ENCODE results near the gene PTPRT. TPM values are rescaled to one million over a fixed set of nuclear protein-coding genes. Genes with fewer than 3 reads are reported as not detected.

Gene PTPRT
- total RNA-seq, 1 experiment from 2014 or later = 0.13 TPM

GRCh38 chr20:43187476-43188233, 2.1 kb downstream of the PTPRT start:
- H3K4me2 ChIP-seq (ENCODE audit: insufficient read depth, insufficient read length, low read length) = peak overlapping the region; percentile 68
- no peak overlapping the region for H2BK20ac ChIP-seq (ENCODE audit: low read depth, low read length, poor library complexity, severe bottlenecking)
- DNase-seq = peak; percentile 78
- no peak overlapping the region for H3K27ac Mint-ChIP-seq
- H3K4ac ChIP-seq (ENCODE audit: low read depth, low read length) = no peak overlapping the region
- peaks cover 19% of the 10 kb centered on the region for H3K23me2 ChIP-seq (ENCODE audit: insufficient read length, low read depth, low read length, poor library complexity, severe bottlenecking)
- H3K14ac ChIP-seq (ENCODE audit: insufficient read depth, low read length) = no peak overlapping the region
- no peak overlapping the region for H2AFZ ChIP-seq (ENCODE audit: low read length)
- peak; percentile 99 for TF ChIP-seq CTCF (conservative IDR thresholded peaks at IDR 0.05)
- H3K27me3 Mint-ChIP-seq (ENCODE audit: low read depth) = peaks cover 84% of the 10 kb centered on the region
- H4K91ac ChIP-seq (ENCODE audit: insufficient read length, low read depth, low read length) = no peak overlapping the region
- peaks cover 27% of the 10 kb centered on the region for H3K27me3 ChIP-seq (ENCODE audit: insufficient read depth, low read length)
- H3K79me2 ChIP-seq (ENCODE audit: insufficient read depth, low read length) = no peaks in the 10 kb centered on the region
- no peak overlapping the region for H3K18ac ChIP-seq (ENCODE audit: insufficient read length, low read depth, low read length)
- H2BK120ac ChIP-seq (ENCODE audit: low read depth, low read length, poor library complexity, severe bottlenecking) = no peak overlapping the region
- H3K4me3 Mint-ChIP-seq = peak overlapping the region; percentile 64 to 78
- no peak overlapping the region for H3K27ac ChIP-seq (ENCODE audit: insufficient read length, low read depth, low read length)
- no peak overlapping the region for H4K8ac ChIP-seq (replicated peaks; ENCODE audit: insufficient read length, low read depth, low read length)
- H3K9me3 Mint-ChIP-seq = no peaks in the 10 kb centered on the region; a peak in 1 of 5 replicates
- no peak overlapping the region for H2BK12ac ChIP-seq (ENCODE audit: insufficient read length, low read depth, low read length)
- no peaks in the 10 kb centered on the region for H3K79me1 ChIP-seq (ENCODE audit: insufficient read depth, low read depth, low read length, poor library complexity, severe bottlenecking)
- no peak overlapping the region for H2BK5ac ChIP-seq (ENCODE audit: insufficient read length, low read length)
- H3K23ac ChIP-seq (ENCODE audit: insufficient read length, low read depth, low read length) = no peak overlapping the region
- no peak overlapping the region for H3T11ph ChIP-seq (ENCODE audit: low read length)
- no peak overlapping the region for H4K5ac ChIP-seq (ENCODE audit: insufficient read length, low read depth, low read length)
- no peak overlapping the region for H3K9ac ChIP-seq (ENCODE audit: extremely low read depth, insufficient read length, low read length)
- H3K56ac ChIP-seq (ENCODE audit: insufficient read length, low read depth, low read length) = no peak overlapping the region
- H4K20me1 ChIP-seq (ENCODE audit: control insufficient read depth, insufficient read depth, insufficient read length) = no peaks in the 10 kb centered on the region
- peaks cover 12 to 24% of the 10 kb centered on the region in 2 experiments for H3K4me1 Mint-ChIP-seq
- no peak overlapping the region for H2BK15ac ChIP-seq (ENCODE audit: low read depth, low read length)
- WGBS (ENCODE audit: extremely low coverage, insufficient read length, low lambda C conversion rate) = no CpG with 5 or more reads among the region's 24 CpGs
- H2AK5ac ChIP-seq (ENCODE audit: insufficient read length, low read length) = no peak overlapping the region
- no peaks in the 10 kb centered on the region for H3K9me3 ChIP-seq (ENCODE audit: control insufficient read depth, low read depth, low read length)
- no peaks in the 10 kb centered on the region for H3K4me1 ChIP-seq (ENCODE audit: insufficient read depth, low read length)
- H3K36me3 Mint-ChIP-seq (ENCODE audit: insufficient read depth in 1 of 3, low read depth in 3 of 3) = no peaks in the 10 kb centered on the region; a peak in 1 of 7 replicates
